ENCODE measurements around the gene GRIK1. TPM values are rescaled to one million over a fixed set of nuclear protein-coding genes. Genes with fewer than 3 reads are reported as not detected.

Gene GRIK1
- total RNA-seq, 1 experiment from 2014 or later, result not detected

- Histone ChIP-seq H3K9me3 (0 out of 2 replicates have a peak, but pooled peaks cover 4% of the 10 kb centered on the region), H3K36me3 (ENCODE audit: control insufficient read depth, insufficient read depth, low read length) (no peaks in the 10 kb centered on the region), H3K4me3 (ENCODE audit: low read depth, low read length) (no peak overlapping the region), H3K4me1 (no peaks in the 10 kb centered on the region), H3K27me3 (replicated peaks; ENCODE audit: control insufficient read depth, insufficient read depth, low read length) (no peaks in the 10 kb centered on the region)
- no peaks in the 10 kb centered on the region for H3K4me1 Mint-ChIP-seq (ENCODE audit: low read depth, unreplicated experiment)
- H3K36me3 Mint-ChIP-seq (ENCODE audit: insufficient read depth, unreplicated experiment), result no peaks in the 10 kb centered on the region
- no TSS peak for BruUV-seq (replicated peaks)
- no peak overlapping the region for H3K27ac Mint-ChIP-seq (ENCODE audit: unreplicated experiment)
- POLR2A ChIA-PET, result no interaction called here
- H3K4me3 Mint-ChIP-seq (ENCODE audit: unreplicated experiment), result no peak overlapping the region
- CTCF ChIA-PET, result interaction anchor here (1.0 to 1.7 kb wide), 2 partner anchors 138 kb away, joined by 5 read pairs; no protein-coding TSS in a partner anchor
- TF ChIP-seq, protein P1, sequence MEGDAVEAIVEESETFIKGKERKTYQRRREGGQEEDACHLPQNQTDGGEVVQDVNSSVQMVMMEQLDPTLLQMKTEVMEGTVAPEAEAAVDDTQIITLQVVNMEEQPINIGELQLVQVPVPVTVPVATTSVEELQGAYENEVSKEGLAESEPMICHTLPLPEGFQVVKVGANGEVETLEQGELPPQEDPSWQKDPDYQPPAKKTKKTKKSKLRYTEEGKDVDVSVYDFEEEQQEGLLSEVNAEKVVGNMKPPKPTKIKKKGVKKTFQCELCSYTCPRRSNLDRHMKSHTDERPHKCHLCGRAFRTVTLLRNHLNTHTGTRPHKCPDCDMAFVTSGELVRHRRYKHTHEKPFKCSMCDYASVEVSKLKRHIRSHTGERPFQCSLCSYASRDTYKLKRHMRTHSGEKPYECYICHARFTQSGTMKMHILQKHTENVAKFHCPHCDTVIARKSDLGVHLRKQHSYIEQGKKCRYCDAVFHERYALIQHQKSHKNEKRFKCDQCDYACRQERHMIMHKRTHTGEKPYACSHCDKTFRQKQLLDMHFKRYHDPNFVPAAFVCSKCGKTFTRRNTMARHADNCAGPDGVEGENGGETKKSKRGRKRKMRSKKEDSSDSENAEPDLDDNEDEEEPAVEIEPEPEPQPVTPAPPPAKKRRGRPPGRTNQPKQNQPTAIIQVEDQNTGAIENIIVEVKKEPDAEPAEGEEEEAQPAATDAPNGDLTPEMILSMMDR (IDR thresholded peaks at IDR 0.05; ENCODE audit: insufficient read depth in 1 of 2, low read depth in 1 of 2, low read length in 1 of 2, severe bottlenecking in 1 of 2, unreplicated experiment in 1 of 2), result no peak
- DNase-seq, result no peak
- no peaks in the 10 kb centered on the region for H3K27me3 Mint-ChIP-seq (ENCODE audit: insufficient read depth, unreplicated experiment)
- H3K9me3 Mint-ChIP-seq (ENCODE audit: unreplicated experiment), result peaks cover 20% of the 10 kb centered on the region
- intact Hi-C loops (cut with micrococcal nuclease; ENCODE audit: unreplicated experiment), result loop anchor here (1.0 kb wide), 1 partner anchor 138 kb away; no protein-coding TSS in a partner anchor
These were observed 440.6 kb downstream of the GRIK1 start for GRCh38 chr21:29499229-29499628.

- no peak overlapping the region for H3K4me3 Mint-ChIP-seq (ENCODE audit: unreplicated experiment)
- Histone ChIP-seq H3K4me3 (ENCODE audit: low read depth, low read length) (no peak overlapping the region), H3K9me3 (0 out of 2 replicates have a peak, but pooled peaks cover 4% of the 10 kb centered on the region), H3K4me1 (no peaks in the 10 kb centered on the region), H3K27me3 (replicated peaks; ENCODE audit: control insufficient read depth, insufficient read depth, low read length) (no peaks in the 10 kb centered on the region), H3K36me3 (ENCODE audit: control insufficient read depth, insufficient read depth, low read length) (no peaks in the 10 kb centered on the region)
- BruUV-seq (replicated peaks), result no TSS peak
- POLR2A ChIA-PET, result no interaction called here
- peaks cover 29% of the 10 kb centered on the region for H3K9me3 Mint-ChIP-seq (ENCODE audit: unreplicated experiment)
- CTCF ChIA-PET, result no interaction called here
- no peaks in the 10 kb centered on the region for H3K27me3 Mint-ChIP-seq (ENCODE audit: insufficient read depth, unreplicated experiment)
- no peak for DNase-seq
- TF ChIP-seq, protein P1 (IDR thresholded peaks at IDR 0.05; ENCODE audit: insufficient read depth in 1 of 2, low read depth in 1 of 2, low read length in 1 of 2, severe bottlenecking in 1 of 2, unreplicated experiment in 1 of 2), result no peak
- no peak overlapping the region for H3K27ac Mint-ChIP-seq (ENCODE audit: unreplicated experiment)
- intact Hi-C loops (cut with micrococcal nuclease; ENCODE audit: unreplicated experiment), result no loop called here
- no peaks in the 10 kb centered on the region for H3K36me3 Mint-ChIP-seq (ENCODE audit: insufficient read depth, unreplicated experiment)
- no peaks in the 10 kb centered on the region for H3K4me1 Mint-ChIP-seq (ENCODE audit: low read depth, unreplicated experiment)
These were observed 443.5 kb downstream of the GRIK1 start for GRCh38 chr21:29496337-29496736.

GRCh38 chr21:29490016-29490415, 449.8 kb downstream of the GRIK1 start:
- intact Hi-C loops (cut with micrococcal nuclease; ENCODE audit: unreplicated experiment), result no loop called here
- Mint-ChIP-seq H3K27me3 (ENCODE audit: insufficient read depth, unreplicated experiment) (no peaks in the 10 kb centered on the region), H3K9me3 (ENCODE audit: unreplicated experiment) (peaks cover 9% of the 10 kb centered on the region), H3K4me3 (ENCODE audit: unreplicated experiment) (no peak overlapping the region), H3K27ac (ENCODE audit: unreplicated experiment) (no peak overlapping the region), H3K4me1 (ENCODE audit: low read depth, unreplicated experiment) (no peaks in the 10 kb centered on the region), H3K36me3 (ENCODE audit: insufficient read depth, unreplicated experiment) (no peaks in the 10 kb centered on the region)
- Histone ChIP-seq H3K27me3 (replicated peaks; ENCODE audit: control insufficient read depth, insufficient read depth, low read length) (no peaks in the 10 kb centered on the region), H3K36me3 (ENCODE audit: control insufficient read depth, insufficient read depth, low read length) (no peaks in the 10 kb centered on the region), H3K4me3 (ENCODE audit: low read depth, low read length) (no peak overlapping the region), H3K9me3 (no peaks in the 10 kb centered on the region), H3K4me1 (no peaks in the 10 kb centered on the region)
- TF ChIP-seq, protein P1 (IDR thresholded peaks at IDR 0.05; ENCODE audit: insufficient read depth in 1 of 2, low read depth in 1 of 2, low read length in 1 of 2, severe bottlenecking in 1 of 2, unreplicated experiment in 1 of 2), result no peak
- CTCF ChIA-PET, result no interaction called here
- POLR2A ChIA-PET, result no interaction called here
- DNase-seq, result no peak
- no TSS peak for BruUV-seq (replicated peaks)

Data from Caco-2 (cell line).